Stomach (tissue), 9 donors: Measurements from ENCODE around the gene SHISA5. TPM values are rescaled to one million over a fixed set of nuclear protein-coding genes. Genes with fewer than 3 reads are reported as not detected.
"Not testable (repeated sequence)": the region's sequence is repeated elsewhere in the genome, so short reads cannot be mapped to it uniquely, and the experiment has no call there.

ENCODE experiments used
- DNase-seq, 2 donors: peaks; one replicate each; pipeline versions ENCODE4 v3.0.0 to v3.0.0-alpha.2; 2013 to 2019
- H3K27ac ChIP-seq, 5 donors: fragments of 200-600 bp in 4 of 5; sonication (generic) in 4 of 5; one replicate each; pipeline ENCODE4 v1.5.1; 2013 to 2019; ENCODE audit warnings: mild to moderate bottlenecking in 1 of 5, moderate library complexity in 1 of 5
- H3K27me3 ChIP-seq, 3 donors: fragments of 200-600 bp; sonication (generic); one replicate each; pipeline ENCODE4 v1.5.1; 2017 to 2019; ENCODE audit warnings: mixed run types in 1 of 3
- H3K36me3 ChIP-seq, 4 donors: fragments of 200-600 bp; sonication (generic); 1 replicate in 3 of 4; 2 replicates in 1 of 4; pipeline ENCODE4 v1.5.1; 2016 to 2019
- H3K4me1 ChIP-seq, 4 donors: fragments of 200-600 bp; sonication (generic); one replicate each; pipeline ENCODE4 v1.5.1; 2016 to 2019
- H3K4me3 ChIP-seq, 4 donors: fragments of 200-600 bp; sonication (generic) in 3 of 4; one replicate each; pipeline ENCODE4 v1.5.1; 2016 to 2019; ENCODE audit warnings: mild to moderate bottlenecking in 1 of 4
- H3K9me3 ChIP-seq, 4 donors: fragments of 200-600 bp; sonication (generic); one replicate each; pipeline ENCODE4 v1.5.1; 2016 to 2019
- EP300 ChIP-seq: sonication (generic); formaldehyde crosslinking; IDR thresholded peaks from one replicate; pipeline ENCODE4 v1.6.1; 2017; ENCODE audit warnings: antibody characterized with exemption
- POLR2A ChIP-seq, 4 donors: fragments of 450-650 bp; IDR thresholded peaks; one replicate each; pipeline ENCODE4 v1.6.1; 2016; ENCODE audit warnings: antibody characterized with exemption in 4 of 4, control low read depth in 2 of 4, mild to moderate bottlenecking in 1 of 4, moderate library complexity in 1 of 4
- POLR2AphosphoS5 ChIP-seq, 3 donors: sonication (generic); formaldehyde crosslinking; IDR thresholded peaks; one replicate each; pipeline ENCODE4 v1.6.1; 2016; ENCODE audit warnings: antibody characterized with exemption in 3 of 3
- WGBS, 5 donors: extraction: QIAGEN DNeasy Blood & Tissue Kit in 3 of 5; methylation state at CpG; one replicate each; pipeline versions ENCODE4 v1.1.5 to v1.1.7; 2013 to 2018; 5-methylcytosine and 5-hydroxymethylcytosine counted together
- intact Hi-C: fragments of 100-400 bp; cut with DNase I; formaldehyde crosslinking; loops from one replicate; pipeline ENCODE4 v1.15.1; 2023; ENCODE audit warnings: low total_unique reads
- polyA plus RNA-seq, 3 donors: library from polyadenylated mRNA; stranded (reverse); fragments of 200-250 nt; gene quantifications; one replicate each; pipeline ENCODE4 v1.2.3, GENCODE V29; 2013
- total RNA-seq, 5 donors: library from RNA; depleted of rRNA; stranded (reverse); fragments of >200 nt; gene quantifications; one replicate each; pipeline versions ENCODE4 v1.1.0 to v1.2.3, GENCODE V29; 2014 to 2016
- TF ChIP-seq, protein P1 (sequence below), 7 experiments: fragments of 450-650 bp in 4 of 7; fragments of 200-600 bp in 3 of 7; sonication (generic) in 3 of 7; IDR thresholded peaks; one replicate each; pipeline ENCODE4 v1.5.1; 2016 to 2019; ENCODE audit warnings: antibody characterized with exemption in 7 of 7, control low read depth in 2 of 7, mild to moderate bottlenecking in 1 of 7
- donor health status: healthy with polysubstance abuse.
- donor health status: Bipolar disorder and iron deficiency.
- donor health status: healthy.

The SHISA5 gene
- total and polyA plus RNA-seq, 8 donors = 43.4 to 182 (median 58.1) TPM

DNA sequence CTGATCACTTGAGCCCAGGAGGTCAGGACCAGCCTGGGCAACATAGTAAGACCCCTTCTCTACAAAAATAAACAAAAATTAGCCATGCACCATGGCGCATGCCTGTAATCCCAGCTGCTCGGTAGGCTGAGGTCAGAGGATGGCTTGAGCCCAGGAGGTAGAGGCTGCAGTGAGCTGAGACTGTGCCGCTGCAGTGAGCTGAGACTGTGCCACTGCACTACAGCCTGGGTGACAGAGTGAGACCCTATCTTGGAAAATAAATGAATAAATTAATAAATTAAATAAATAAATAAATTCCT is 10.8 kb downstream of the SHISA5 start:
- 74 to 94% (median 93%) methylated on average over 3 of the region's 3 CpGs for WGBS, 5 donors
- H3K4me1 ChIP-seq = peaks cover 0 to 6% (median 0%) of the 10 kb centered on the region in 4 donors
- intact Hi-C loops = no loop called here
- H3K27ac ChIP-seq = peak overlapping the region in 2 of 5 donors; percentile 15 to 24
- H3K27me3 ChIP-seq = no peaks in the 10 kb centered on the region
- no peak overlapping the region for H3K4me3 ChIP-seq
- peaks cover 4 to 62% (median 48%) of the 10 kb centered on the region in 4 donors for H3K36me3 ChIP-seq
- H3K9me3 ChIP-seq = no peaks in the 10 kb centered on the region
- TF ChIP-seq EP300 = no peak
- TF ChIP-seq POLR2AphosphoS5 (IDR thresholded peaks at IDR 0.05) = no peak
- TF ChIP-seq POLR2A (IDR thresholded peaks at IDR 0.05) = no peak
- TF ChIP-seq, protein P1, sequence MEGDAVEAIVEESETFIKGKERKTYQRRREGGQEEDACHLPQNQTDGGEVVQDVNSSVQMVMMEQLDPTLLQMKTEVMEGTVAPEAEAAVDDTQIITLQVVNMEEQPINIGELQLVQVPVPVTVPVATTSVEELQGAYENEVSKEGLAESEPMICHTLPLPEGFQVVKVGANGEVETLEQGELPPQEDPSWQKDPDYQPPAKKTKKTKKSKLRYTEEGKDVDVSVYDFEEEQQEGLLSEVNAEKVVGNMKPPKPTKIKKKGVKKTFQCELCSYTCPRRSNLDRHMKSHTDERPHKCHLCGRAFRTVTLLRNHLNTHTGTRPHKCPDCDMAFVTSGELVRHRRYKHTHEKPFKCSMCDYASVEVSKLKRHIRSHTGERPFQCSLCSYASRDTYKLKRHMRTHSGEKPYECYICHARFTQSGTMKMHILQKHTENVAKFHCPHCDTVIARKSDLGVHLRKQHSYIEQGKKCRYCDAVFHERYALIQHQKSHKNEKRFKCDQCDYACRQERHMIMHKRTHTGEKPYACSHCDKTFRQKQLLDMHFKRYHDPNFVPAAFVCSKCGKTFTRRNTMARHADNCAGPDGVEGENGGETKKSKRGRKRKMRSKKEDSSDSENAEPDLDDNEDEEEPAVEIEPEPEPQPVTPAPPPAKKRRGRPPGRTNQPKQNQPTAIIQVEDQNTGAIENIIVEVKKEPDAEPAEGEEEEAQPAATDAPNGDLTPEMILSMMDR (IDR thresholded peaks at IDR 0.05) = no peak
- DNase-seq = no peak

DNA sequence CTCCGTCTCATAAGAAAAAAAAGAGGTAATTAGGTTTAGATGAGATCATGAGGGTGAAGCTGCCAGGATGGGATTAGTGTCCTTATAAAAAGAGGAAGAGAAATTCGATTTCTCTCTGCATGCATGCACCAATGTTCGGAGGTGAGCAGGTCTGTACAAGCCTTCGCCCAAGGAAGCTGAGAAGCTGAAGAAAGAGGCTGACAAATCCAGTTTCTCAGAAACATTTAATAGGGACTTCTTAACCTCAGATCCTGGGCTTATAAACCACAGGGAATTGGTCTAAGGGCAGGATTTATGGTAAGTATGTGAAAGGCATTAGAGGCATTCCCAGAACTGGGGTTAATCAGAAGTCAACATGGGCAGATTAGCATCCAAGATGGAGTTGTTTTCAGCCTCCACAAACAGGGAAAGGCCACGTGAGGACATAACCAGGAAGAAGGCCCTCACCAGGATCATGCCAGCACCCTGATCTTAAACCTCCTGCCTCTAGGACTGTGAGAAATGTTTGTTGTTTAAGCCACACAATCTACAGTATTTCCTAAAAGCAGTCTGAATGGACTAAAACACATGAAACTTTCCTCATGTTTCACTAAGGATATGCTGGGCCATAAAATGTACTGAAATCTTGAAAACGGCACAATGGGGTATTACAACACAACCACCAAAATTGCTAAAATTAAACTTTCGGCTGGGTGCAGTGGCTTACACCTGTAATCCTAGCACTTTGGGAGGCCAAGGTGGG is 11.3 kb downstream of the SHISA5 start:
- DNase-seq = peak in 1 of 2 donors; percentile 35
- Histone ChIP-seq H3K4me1 (peaks cover 0 to 6% (median 0%) of the 10 kb centered on the region in 4 donors), H3K4me3 (no peak overlapping the region), H3K36me3 (peaks cover 4 to 57% (median 44%) of the 10 kb centered on the region in 4 donors), H3K27me3 (no peaks in the 10 kb centered on the region), H3K9me3 (no peaks in the 10 kb centered on the region), H3K27ac (peak overlapping the region in 2 of 5 donors; percentile 15 to 24)
- WGBS, 5 donors = 70 to 80% (median 75%) methylated on average over 7 of the region's 7 CpGs
- TF ChIP-seq, protein P1 (IDR thresholded peaks at IDR 0.05) = no peak
- TF ChIP-seq POLR2AphosphoS5 (IDR thresholded peaks at IDR 0.05) = no peak
- no peak for TF ChIP-seq POLR2A (IDR thresholded peaks at IDR 0.05)
- TF ChIP-seq EP300 = no peak
- intact Hi-C loops = no loop called here

DNA sequence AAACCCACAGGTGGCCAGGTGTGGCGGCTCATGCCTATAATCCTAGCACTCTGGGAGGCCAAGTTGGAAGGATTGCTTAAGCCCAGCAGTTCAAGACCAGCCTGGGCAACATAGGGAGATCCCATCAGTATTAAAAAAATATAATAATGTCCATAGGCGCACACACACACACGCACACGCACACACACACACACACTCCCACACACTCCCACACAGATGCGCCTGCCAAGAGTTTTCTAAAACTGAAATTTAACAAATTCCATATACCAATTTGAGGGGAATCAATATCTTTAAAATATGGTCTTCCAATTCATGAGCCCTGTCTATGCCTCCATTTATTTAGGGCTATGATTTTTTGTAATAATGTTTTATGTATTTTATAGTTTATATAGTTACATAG is 17.0 kb downstream of the SHISA5 start:
- no peaks in the 10 kb centered on the region for H3K27me3 ChIP-seq
- DNase-seq = no peak
- H3K4me1 ChIP-seq = no peaks in the 10 kb centered on the region
- intact Hi-C loops = no loop called here
- H3K9me3 ChIP-seq = no peaks in the 10 kb centered on the region
- H3K36me3 ChIP-seq = peaks cover 0 to 6% (median 0%) of the 10 kb centered on the region in 4 donors
- no peak overlapping the region for H3K27ac ChIP-seq
- TF ChIP-seq POLR2A (IDR thresholded peaks at IDR 0.05) = no peak
- TF ChIP-seq, protein P1 (IDR thresholded peaks at IDR 0.05) = no peak
- TF ChIP-seq EP300 = no peak
- TF ChIP-seq POLR2AphosphoS5 (IDR thresholded peaks at IDR 0.05) = no peak
- H3K4me3 ChIP-seq = no peak overlapping the region
- 93 to 96% (median 95%) methylated on average over 5 of the region's 5 CpGs for WGBS, 5 donors

DNA sequence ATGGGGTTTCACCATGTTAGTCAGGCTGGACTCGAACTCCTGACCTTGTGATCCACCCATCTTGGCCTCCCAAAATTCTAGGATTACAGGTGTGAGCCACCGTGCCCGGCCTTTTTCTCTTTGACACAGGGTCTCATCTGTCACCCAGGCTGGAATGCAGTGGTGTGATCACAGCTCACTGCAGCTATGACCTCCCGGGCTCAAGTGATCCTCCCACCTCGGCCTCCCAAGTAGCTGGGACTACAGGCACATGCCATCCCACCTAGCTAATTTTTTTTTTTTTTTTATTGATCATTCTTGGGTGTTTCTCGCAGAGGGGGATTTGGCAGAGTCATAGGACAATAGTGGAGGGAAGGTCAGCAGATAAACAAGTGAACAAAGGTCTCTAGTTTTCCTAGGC is 21.2 kb downstream of the SHISA5 start:
- H3K4me1 ChIP-seq, H3K4me3 ChIP-seq, H3K27me3 ChIP-seq, H3K27ac ChIP-seq, H3K9me3 ChIP-seq, intact Hi-C loops, DNase-seq: not testable (repeated sequence)
- WGBS, 5 donors = 90 to 99% (median 95%) methylated on average over 6 of the region's 6 CpGs
- peaks cover 0 to 19% (median 14%) of the 10 kb centered on the region in 4 donors for H3K36me3 ChIP-seq

DNA sequence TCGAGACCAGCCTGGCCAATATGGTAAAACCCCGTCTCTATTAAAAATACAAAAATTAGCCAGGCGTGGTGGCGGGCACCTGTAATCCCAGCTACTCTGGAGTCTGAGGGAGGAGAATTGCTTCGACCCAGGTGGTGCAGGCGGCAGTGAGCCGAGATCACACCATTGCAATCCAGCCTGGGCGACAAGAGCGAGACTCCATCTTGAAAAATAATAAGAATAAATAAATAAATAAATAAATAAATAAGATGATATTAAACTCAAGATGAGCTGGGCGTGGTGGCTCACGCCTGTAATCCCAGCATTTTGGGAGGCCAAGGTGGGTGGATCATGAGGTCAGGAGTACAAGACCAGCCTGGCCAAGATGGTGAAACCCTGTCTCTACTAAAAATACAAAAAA is 23.1 kb downstream of the SHISA5 start:
- intact Hi-C loops, DNase-seq, H3K27ac ChIP-seq, H3K9me3 ChIP-seq, H3K27me3 ChIP-seq, H3K4me3 ChIP-seq, H3K4me1 ChIP-seq: not testable (repeated sequence)
- H3K36me3 ChIP-seq = peaks cover 0 to 35% (median 28%) of the 10 kb centered on the region in 4 donors
- 94 to 97% (median 96%) methylated on average over 11 of the region's 11 CpGs for WGBS, 5 donors
